GM21825 (cell line): ENCODE data around the gene AGBL1.
"Not testable (repeated sequence)": the region's sequence is repeated elsewhere in the genome, so short reads cannot be mapped to it uniquely, and the experiment has no call there.

Experiments
- ATAC-seq: cut with Tn5 transposase; IDR thresholded peaks from one replicate; pipeline ENCODE4 v1.9.1; 2021; ENCODE audit warnings: mild to moderate bottlenecking, moderate library complexity; ENCODE audit not compliant: unreplicated experiment

The AGBL1 gene

DNA sequence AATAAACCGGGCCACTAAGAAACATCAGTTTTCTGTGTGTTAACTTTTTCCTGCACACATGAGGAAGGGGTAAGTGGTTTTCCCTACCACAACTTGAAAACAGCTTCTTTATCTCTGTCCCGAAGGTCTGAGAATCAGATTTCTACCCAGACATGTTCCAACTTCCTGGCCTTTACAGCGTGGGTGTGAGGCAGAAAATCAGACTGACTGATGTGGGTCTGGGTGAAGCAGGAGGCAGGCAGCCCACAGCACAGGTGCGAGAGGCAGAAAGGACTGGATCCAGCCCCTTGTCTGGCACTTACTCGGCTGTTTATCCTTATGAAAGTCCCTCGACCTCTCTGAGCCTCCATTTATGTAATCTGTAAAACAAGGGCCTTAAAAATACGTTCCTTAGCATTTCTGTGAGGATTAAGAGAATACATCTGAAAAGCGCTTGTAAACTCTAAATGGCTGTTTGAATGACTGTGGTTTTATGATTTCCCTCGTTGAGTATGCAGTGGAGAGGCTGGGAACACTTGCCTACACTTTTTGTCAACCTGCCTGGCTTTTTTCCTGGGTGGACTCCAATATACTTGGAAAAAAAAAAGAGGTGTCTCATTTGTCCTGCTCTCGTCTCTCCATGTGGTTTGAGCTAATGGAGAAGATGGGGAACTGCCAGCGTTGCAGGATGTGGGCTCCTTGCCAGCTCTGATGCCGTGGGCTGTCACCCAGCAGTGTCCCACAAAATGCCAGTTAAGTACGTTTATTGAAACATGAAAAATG is 3.1 kb downstream of the AGBL1 start:
- no peak for ATAC-seq

DNA sequence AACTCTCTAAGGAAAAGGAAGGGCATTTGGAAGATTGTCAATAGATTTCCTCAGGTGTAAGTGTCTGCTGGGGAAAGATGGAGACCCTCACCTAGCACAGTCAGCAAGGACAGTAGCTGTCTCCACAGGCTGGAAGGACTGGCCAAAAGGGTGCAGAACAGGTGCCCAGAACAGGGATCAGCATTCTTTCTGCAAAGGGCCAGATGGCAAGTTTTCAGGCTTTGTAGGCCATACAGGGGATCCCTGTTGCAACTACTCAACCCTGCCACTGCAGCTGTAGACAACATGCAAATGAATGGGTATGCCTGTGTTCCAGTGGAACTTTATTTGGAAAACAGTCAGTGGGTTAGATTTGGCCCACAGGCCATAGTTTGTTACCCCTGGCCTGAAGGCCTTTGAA is 8.1 kb downstream of the AGBL1 start:
- no peak for ATAC-seq

DNA sequence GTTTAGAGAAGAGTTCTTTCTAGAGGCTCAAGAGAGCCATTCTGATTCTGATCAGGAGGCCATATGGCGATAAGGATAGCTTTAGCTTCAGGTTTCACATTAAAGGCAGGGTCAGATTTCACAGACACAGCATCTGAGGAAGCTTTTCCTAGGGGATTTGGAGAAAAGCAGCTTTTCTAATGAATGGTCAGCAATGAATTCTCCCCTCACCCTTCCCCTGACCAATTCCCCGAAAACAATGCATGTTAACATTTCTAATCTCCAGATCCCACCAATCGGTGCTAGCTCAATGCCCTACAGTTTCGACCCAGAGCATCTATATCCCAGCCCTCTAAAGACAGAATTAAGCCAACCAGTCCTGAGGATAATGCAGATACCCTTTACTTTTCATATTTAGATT is 9.8 kb downstream of the AGBL1 start:
- ATAC-seq, result no peak

DNA sequence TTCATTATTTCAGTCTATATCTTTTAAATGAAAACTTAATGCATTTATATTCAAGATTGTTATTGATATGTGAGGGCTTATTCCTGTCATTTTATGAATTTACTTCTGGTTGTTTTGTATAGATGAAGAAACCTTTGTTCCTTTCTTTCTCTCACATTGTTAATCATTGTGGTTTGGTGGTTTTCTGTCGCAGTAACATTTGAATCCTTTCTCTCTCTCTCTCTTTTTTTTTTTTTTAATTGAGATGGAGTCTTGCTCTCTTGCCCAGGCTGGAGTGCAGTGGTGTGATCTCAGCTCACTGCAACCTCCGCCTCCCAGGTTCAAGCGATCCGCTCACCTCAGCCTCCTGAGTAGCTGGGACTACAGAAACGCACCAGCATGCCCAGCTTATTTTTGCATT is 22.1 kb downstream of the AGBL1 start:
- no peak for ATAC-seq

DNA sequence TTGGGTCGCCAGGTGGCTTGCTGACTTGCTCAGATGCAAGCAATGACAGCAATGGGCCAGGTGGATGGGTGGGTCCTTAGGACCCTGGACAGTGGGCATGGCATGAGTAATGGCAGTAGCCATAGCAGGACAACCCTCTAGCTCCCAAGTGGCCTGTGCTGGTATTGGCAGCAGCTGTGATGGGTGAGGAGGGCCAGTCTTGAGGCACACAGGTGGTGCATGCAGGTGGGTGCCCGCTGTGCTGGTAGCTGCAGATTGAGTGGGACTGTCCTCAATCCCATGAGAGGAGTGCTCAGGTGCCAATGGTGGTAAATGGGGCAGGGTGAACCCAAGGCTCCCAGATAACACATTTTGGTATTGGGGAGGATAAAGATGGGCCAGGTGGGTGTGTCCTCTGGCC is 24.2 kb downstream of the AGBL1 start:
- ATAC-seq, result no peak

DNA sequence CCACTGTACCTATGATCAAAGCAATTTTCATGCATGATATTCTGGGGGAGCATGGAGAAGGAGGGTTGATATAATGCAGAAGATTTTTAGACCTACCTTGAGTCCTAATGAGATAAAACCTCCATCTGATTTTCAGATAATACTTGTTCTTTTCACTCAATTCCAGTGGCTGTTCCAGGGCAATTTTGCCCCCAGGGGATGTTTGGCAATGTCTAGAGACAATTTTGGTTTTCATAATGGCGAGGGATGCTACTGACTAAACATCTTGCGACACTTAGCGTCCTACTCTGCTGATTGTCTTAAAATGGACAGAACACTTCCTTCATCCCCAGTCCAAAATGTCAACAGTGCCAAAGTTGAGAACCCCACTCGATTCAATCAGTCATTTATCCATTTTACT is 26.6 kb downstream of the AGBL1 start:
- ATAC-seq, result no peak

DNA sequence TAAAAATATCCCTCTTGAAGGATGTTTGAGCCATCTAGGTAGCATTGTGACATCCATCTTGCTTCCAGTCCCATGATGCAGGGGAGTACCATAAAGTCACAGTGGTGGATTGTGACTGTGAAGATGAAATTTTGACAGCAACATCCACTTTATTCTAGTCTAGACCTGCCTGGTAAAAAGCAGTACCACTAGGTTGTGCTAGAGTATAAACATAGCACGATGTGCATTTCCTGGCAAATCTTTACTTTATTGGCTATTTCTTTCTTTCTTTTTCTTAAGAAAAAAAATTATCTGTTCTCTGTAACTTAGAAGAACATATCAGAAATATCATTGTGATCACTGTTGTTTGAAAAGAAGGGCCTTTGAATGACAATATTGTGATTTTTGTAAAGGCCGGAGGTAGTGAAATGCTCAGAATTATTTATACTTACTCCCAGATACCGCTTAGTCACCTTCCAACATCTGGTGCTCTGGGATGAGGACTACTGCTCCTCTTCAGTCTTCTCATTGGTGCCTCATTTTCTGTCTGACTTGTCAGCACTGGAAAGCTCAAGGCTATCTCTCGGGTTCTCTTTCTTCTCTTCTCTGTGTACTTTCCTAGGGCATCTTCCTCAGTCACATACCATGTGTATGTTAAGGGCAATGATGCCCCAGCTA is 35.6 kb downstream of the AGBL1 start:
- ATAC-seq, result no peak

DNA sequence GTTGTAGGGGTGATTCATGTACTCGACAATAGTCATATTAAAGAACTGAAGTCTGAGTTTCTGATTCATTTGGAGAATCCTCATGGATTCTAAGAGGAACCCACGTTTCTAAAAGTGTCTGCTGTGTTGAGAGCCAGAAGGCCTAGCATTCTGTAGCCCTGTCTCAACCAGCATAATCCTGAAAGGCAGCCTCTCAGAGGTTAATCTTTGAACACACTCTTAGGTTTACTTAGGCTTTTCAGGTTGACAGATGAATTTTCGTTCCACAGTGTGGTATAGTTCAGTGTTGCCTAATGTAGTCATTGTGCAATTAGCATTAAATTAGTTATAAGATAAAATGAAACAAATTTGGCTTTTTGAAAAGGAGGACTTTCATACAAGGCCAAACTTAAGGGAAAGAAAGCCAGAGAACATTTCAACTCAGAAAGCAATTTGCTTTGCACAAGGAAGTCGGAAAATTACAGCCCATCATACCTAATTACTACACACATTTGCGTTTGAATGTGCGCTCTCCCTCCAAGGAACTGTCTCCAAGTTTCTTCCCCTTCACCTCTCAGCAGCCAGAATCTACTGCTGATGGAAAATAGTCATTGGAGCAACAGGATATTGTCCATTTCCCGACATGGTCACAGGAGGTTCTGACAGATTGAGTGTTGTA is 42.0 kb downstream of the AGBL1 start:
- ATAC-seq, result no peak

DNA sequence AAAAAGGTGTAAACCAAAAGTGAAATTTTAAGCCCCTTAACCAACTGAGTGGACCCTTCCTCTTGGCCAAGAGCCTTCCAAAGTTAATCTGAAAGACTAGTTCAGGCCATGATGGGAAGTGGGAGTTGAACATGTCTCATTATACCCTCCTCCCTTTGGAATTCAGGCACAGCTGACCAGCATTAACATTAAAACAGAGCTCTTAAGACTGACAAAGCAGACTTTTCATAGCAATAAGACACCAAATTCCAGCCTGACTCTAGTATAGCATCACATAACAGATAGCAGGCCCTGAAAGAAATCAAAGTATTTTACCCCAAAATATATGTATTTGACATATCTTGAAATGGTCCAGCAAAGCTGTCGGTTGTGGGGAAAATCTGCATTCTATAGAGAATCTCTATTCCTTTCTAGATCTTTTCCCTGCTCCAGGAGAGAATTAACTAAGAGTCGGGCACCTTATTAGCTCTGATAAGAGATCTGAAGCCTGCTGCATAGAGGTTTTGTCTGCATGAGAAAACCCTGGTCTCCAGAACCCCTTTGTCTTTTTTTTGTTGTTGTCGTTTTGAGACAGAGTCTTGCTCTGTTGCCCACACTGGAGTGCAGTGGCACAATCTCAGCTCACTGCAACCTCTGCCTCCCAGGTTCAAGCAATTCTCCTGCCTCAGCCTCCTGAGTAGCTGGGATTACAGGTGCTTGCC is 43.2 kb downstream of the AGBL1 start:
- ATAC-seq, result not testable (repeated sequence)

DNA sequence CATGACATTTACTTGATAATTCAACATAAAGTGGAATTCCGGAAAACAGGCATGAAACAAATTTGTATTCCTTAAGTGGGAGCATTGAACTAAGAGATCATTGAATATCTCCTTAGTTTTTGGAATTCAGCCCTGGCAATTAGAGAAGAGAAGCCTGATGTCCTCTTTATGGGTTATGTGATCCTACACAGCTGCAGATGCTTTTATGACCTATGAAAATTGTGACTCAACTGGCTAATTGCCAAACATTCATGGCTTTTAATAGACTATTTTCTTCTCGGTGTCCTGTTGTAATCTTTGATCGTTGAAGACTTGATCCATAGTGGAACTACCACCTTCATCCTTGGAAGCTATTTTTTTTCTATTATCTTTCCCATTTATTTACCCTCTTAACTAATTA is 46.1 kb downstream of the AGBL1 start:
- ATAC-seq, result no peak

DNA sequence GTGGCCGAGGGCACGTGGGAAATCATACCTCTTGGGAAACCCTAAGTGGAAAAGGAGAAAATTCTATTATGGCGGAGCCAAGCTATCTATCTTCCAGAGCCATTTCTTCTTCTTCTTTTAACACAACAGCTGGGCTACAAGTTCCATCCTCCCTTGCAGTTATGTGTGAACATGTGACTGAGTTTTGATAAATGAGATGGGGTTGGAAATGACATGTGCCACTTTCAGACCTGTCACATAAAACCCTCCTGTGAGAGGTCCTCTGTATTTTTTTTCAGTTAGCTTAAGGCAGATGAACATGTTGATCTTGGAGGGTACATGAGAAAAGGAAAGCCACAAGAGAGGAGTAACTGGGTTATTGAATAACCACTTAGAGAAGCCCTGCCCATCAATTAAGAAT is 47.9 kb downstream of the AGBL1 start:
- no peak for ATAC-seq

DNA sequence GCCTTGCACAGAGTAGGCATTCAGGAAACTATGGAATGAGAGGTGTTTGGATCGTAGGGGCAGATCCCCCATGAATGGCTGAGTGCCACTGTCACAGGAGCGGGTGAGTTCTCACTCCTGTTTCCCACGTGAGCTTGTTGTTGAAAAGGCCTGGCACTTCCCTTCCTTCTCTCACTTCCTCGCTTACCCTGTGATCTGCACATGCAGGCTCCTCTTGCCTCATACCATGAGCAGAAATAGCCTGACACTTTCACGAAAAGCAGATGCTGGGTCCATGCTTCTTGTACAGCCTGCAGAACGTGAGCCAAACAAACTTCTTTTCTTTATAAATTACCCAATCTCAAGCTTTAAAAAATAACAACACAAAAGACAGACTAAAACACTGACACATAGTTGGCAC is 55.4 kb downstream of the AGBL1 start:
- ATAC-seq, result no peak

DNA sequence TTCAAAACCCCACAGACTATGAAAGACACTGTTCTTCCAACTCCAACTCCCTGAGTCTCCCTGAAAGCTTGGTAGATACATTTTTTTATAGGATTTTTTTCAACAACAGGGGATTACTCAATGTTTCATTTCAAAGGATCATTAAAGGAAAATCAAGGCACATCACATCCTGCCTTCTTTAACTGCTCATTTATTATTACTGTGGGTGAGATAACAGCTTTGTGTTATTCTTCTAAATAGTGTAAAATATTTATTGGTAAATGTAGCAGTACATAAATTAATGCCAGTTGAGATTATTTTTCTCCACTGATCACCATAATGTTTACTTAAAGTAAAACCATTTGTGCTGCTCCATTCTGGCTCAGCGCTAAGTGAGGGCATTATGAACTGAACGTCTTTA is 57.2 kb downstream of the AGBL1 start:
- no peak for ATAC-seq

DNA sequence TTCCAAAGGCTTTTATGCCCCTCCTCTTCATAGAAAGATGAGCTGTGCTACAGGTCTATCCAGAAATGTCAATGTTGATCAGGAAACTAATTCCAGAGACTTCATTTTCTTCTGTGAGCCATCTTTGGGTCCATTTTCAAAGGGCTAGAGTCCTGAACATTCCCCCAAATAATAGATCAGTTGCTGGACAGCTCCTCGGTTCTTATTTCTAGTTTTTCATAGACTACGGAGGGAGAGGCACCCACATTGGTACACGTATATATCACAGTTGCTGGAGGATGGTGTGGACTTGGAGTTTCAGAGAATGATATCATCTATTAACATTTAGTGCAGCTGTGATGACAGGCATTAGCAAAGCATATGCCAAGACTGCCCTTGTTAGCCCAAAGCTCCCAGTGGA is 59.1 kb downstream of the AGBL1 start:
- no peak for ATAC-seq

DNA sequence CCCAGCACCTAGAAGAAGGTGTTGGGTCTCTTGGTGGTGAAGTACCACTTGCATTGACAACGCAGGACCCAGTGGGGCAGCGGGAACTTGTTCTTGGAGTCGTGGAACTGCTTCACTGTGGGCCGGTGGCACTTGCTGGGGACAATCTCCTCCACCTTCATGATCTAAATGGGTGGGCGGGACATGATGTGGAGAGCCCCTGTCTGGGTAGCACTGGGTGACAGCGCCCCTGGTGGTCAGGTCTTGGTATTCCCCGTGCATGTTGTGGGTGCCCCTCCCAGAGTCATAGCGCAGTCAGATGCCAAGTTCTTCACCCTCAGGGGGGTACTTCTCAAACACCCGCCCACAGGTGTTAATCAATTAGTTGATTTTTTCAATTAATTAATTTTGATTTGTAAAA is 60.2 kb downstream of the AGBL1 start:
- ATAC-seq, result no peak

DNA sequence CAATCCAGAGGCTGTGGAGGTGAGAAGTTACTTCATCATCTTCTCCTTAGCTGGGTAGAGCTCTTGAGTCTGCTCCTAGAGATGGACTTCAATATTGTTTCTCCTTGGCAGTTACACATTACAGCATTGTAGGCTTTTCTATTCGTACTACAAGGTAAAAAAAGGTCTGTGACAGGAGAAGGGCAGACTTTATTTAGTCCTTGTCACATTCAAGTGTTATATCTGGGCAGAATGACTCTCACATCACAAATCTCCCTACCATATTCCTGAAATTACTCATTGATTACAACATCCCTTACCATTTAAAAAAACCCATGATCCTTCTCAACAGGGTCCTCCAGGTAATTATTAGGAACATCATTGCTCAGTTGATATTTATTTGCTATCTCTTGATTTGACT is 75.0 kb downstream of the AGBL1 start:
- no peak for ATAC-seq

DNA sequence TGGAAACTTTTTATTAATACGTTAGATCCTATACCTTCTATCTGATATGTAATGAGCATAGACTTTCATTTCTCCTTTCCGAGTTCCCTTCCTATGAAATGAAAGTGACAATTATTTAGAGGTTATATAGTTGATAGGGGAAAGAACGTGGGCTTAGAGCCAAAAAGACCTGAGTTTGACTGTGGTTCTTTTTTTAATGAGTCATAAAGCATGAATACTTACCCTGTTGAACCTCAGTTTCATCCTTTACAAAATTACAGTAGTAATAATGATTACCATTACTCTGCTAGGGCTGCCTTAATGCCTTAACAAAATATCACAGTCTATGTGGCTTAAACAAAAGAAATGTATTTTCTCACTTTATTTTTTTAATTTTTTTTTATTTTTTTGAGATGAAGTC is 75.9 kb downstream of the AGBL1 start:
- no peak for ATAC-seq

DNA sequence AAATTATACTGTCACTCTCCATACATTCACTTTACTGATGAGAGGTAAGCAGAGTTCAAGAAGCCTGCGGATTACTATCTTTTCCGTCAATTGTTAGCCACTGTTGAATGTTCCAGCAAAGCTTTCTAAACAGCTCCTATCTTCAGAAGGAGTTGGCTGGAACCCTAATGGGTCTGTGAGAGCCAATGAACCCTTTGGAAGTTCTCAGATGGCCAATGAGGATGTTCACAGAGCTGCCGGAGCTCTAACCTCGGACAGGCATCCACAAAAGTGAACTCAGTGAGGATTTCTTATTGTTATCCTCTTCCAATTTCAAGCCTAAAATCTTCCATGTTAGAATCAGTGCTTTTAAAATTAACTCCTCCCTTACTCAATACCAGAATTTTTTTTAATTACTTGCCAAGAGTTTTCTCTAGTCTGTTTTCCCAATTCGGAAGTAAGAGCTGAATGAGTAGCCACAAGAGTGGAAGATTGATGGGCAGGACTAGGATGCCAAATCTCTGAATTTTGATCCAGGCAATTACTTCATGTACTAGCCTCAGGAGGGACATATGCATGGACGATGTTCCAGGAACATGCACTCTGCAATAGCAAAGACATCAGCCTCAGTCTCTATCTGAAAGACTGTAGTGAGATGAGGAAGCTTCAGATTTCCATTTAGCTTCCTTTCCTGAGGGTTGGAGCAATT is 78.1 kb downstream of the AGBL1 start:
- ATAC-seq, result no peak

DNA sequence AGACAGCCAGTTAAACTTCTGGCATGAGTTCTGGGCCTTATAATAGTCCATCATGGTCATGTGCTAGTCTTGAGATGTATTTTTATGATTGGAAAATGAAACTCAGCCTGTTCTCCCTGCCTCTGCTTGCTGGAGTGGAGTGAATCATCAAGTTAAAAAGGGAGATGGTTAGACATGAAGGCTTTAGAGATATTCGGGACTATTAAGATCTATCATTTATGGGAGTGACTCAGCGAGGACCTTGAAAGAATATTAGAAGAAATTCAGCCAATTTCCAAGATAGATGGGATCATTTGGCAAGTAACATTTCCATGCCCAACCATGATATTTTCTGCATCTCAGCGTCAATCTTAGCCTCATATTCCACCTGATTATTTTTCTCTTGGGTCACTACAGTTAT is 79.8 kb downstream of the AGBL1 start:
- ATAC-seq, result no peak

DNA sequence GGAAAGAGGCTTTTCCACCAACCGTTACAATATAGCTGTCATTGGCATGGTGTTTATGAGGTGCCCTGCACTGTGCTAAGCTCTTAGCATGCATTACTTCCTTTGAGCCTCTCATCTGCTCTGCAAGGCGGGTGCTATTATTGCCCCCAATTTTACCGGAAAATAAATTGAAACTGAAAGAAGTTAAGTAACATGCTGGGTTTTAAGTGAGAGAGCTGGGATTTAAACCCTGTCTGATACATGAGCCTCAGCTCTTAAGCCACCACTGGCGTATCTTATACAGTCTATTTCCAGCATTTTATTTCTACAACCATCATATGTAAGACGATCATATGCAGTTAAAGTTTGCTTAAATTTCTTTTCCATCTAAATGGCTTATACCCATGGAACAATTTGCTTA is 81.6 kb downstream of the AGBL1 start:
- no peak for ATAC-seq

DNA sequence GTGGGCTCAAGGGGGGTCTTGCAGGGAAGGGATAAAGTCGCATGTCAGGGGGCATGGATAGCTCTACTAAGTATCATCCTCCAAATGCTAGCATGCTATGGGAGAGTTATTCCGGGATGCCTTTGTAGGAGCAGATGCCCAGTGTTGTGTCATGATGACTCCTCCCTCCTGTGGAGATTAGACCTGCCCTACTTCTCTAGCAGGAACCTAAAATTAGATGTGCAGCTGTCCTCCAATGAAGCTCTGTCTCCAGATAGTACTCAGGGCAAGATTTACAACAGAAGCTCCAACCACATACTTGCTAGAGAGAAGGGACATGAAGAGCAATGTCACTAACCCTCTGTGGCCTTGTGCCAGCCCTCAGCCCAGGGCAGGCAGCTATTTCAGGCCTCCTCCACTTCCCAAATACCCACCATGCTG is 82.5 kb downstream of the AGBL1 start:
- no peak for ATAC-seq
